ENCODE data around the gene HSPB7. TPM values are rescaled to one million over a fixed set of nuclear protein-coding genes. Genes with fewer than 3 reads are reported as not detected.
"Not testable (repeated sequence)": the region's sequence is repeated elsewhere in the genome, so short reads cannot be mapped to it uniquely, and the experiment has no call there.

HSPB7 gene
- total RNA-seq, 1 experiment from 2014 or later: 0.11 TPM

DNA sequence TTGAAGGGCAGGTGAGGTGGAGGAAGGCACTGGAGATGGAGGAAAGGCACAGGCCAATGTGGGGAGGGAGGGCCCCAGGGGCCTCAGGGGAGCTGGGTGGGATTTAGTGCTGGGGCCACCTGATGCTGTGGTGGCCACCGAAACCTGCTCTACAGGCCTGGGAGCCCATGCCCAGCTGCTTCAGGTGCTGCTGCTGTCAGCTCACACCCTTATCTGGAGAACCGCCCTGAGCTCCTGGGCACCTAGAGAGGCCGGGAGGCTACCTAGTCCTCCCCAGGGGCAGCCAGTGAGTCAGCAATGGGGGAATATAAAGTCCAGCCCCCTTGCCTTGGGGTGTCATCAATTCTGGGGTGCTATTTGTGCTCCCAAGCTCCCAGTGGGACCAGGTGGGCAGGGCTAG, 43.4 kb upstream of the HSPB7 start (continued):
- TF ChIP-seq, protein P1, sequence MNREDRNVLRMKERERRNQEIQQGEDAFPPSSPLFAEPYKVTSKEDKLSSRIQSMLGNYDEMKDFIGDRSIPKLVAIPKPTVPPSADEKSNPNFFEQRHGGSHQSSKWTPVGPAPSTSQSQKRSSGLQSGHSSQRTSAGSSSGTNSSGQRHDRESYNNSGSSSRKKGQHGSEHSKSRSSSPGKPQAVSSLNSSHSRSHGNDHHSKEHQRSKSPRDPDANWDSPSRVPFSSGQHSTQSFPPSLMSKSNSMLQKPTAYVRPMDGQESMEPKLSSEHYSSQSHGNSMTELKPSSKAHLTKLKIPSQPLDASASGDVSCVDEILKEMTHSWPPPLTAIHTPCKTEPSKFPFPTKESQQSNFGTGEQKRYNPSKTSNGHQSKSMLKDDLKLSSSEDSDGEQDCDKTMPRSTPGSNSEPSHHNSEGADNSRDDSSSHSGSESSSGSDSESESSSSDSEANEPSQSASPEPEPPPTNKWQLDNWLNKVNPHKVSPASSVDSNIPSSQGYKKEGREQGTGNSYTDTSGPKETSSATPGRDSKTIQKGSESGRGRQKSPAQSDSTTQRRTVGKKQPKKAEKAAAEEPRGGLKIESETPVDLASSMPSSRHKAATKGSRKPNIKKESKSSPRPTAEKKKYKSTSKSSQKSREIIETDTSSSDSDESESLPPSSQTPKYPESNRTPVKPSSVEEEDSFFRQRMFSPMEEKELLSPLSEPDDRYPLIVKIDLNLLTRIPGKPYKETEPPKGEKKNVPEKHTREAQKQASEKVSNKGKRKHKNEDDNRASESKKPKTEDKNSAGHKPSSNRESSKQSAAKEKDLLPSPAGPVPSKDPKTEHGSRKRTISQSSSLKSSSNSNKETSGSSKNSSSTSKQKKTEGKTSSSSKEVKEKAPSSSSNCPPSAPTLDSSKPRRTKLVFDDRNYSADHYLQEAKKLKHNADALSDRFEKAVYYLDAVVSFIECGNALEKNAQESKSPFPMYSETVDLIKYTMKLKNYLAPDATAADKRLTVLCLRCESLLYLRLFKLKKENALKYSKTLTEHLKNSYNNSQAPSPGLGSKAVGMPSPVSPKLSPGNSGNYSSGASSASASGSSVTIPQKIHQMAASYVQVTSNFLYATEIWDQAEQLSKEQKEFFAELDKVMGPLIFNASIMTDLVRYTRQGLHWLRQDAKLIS (CRISPR knock-in tag; IDR thresholded peaks at IDR 0.05; ENCODE audit: borderline replicate concordance): no peak
- TF ChIP-seq MXD4 (CRISPR knock-in tag; IDR thresholded peaks at IDR 0.05; ENCODE audit: borderline replicate concordance): no peak
- no peak for TF ChIP-seq RORB (CRISPR knock-in tag; IDR thresholded peaks at IDR 0.05)
- TF ChIP-seq, protein P2, sequence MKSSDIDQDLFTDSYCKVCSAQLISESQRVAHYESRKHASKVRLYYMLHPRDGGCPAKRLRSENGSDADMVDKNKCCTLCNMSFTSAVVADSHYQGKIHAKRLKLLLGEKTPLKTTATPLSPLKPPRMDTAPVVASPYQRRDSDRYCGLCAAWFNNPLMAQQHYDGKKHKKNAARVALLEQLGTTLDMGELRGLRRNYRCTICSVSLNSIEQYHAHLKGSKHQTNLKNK (CRISPR knock-in tag; IDR thresholded peaks at IDR 0.05): no peak

DNA sequence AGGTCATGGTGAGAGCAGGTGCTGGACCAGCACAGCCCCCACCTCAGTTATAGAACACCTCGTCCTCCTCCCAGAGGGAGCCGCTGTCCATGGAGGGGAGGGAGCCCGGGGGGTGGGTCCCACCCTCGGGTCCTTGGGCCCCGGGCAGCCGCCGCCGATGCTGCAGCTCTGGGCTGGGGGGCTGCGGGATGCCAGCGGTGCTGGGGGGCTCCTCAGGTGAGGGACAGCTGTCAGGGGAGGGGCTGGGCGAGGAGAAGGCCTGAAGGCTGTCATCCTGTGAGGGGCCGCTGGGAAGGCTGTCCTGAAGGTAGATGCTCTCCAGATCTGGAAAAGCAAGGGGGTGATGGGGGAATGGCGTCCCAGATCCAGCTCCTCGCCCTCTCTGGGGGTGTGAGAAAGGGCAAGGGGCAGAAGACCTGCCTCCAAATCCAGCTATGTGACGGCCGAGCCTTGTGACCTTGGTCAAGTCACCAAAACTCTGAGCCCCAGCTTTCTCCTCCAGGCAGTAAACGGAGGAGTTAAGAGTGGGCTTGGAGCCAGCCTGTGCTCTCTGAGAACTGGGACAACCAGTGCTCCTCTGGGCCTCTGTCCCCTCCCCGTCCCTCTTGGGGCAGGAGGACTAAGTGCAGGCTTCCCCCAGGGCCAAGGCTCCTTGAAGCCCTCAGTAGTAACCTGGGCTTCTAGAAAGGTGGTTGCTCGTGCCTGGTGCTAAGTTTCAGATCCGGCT, 40.7 kb upstream of the HSPB7 start:
- ATAC-seq; H3K4me3 Mint-ChIP-seq; H3K36me3 Mint-ChIP-seq; H3K9me3 Mint-ChIP-seq; DNase-seq (ENCODE audit: low spot score); POLR2A ChIA-PET; H3K27me3 Mint-ChIP-seq (ENCODE audit: low read depth); H3K27ac Mint-ChIP-seq: not testable (repeated sequence)
- peaks cover 11% of the 10 kb centered on the region for H3K4me1 Mint-ChIP-seq
- CTCF ChIA-PET: interaction anchor here (0.6 to 1.4 kb wide), 2 partner anchors 9 to 26 kb away, joined by 4 to 6 read pairs; no protein-coding TSS in a partner anchor

DNA sequence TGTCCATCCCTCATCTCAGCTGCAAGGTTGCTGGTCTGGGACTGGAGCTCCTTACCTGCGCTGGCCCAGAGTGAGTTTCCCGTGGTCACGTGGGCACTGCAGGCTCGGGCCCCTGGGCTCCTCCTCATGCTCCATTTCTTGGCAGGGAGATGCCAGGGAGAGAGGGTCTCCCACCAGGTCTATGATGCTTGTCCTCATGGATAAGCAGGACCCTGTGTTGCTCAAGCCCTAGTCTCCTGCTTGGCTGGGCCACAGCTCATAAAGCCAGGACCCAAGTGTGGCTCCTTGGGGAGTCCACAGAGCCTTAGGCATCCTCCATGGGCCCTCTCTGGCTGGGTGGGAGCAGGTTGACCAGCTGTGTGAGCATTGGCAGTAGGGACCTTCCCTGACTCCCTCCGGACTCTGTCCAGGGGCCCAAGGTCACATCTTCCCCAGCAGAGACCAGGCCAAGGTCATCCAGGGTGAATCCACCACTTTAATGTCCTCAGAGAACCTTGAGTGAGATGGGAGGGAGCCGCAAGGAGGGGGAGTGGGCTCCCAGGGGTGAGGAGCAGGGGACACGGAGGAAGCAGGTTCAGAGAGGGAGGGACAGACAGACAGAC, 39.6 kb upstream of the HSPB7 start:
- POLR2A ChIA-PET; H3K4me3 Mint-ChIP-seq; DNase-seq (ENCODE audit: low spot score); H3K4me1 Mint-ChIP-seq; ATAC-seq; H3K36me3 Mint-ChIP-seq; H3K27me3 Mint-ChIP-seq (ENCODE audit: low read depth); H3K27ac Mint-ChIP-seq; H3K9me3 Mint-ChIP-seq: not testable (repeated sequence)
- CTCF ChIA-PET: interaction anchor here (0.7 to 1.0 kb wide), 3 partner anchors 13 to 45 kb away, joined by 3 to 5 read pairs (median 3); no protein-coding TSS in a partner anchor

DNA sequence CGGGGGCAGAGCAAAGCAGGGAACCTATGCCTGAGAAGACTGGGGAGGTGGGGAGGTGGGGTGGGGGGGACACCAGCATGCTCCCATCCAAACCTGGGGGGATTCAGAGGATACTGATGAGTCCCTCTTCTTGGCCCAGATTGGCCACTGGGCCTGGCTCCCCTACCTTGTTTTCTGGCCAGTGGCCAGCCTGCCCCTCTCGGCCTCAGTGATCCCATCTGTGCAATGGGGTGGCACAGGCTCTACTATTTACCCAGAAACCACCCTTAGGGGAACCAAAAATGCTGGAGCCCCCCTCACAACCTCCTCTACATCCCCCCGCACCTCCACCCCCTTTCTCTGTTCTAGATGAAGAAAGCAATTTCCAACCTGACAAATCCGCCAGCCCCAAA, 38.7 kb upstream of the HSPB7 start:
- H3K4me3 Mint-ChIP-seq; H3K27ac Mint-ChIP-seq; ATAC-seq; H3K36me3 Mint-ChIP-seq; H3K9me3 Mint-ChIP-seq; H3K27me3 Mint-ChIP-seq (ENCODE audit: low read depth); DNase-seq (ENCODE audit: low spot score); POLR2A ChIA-PET; H3K4me1 Mint-ChIP-seq: not testable (repeated sequence)
- CTCF ChIA-PET: interaction anchor here (0.6 to 2.5 kb wide), 11 partner anchors 16 to 775 kb away, joined by 3 to 16 read pairs (median 6); partner anchors contain the start of gene FAM131C

DNA sequence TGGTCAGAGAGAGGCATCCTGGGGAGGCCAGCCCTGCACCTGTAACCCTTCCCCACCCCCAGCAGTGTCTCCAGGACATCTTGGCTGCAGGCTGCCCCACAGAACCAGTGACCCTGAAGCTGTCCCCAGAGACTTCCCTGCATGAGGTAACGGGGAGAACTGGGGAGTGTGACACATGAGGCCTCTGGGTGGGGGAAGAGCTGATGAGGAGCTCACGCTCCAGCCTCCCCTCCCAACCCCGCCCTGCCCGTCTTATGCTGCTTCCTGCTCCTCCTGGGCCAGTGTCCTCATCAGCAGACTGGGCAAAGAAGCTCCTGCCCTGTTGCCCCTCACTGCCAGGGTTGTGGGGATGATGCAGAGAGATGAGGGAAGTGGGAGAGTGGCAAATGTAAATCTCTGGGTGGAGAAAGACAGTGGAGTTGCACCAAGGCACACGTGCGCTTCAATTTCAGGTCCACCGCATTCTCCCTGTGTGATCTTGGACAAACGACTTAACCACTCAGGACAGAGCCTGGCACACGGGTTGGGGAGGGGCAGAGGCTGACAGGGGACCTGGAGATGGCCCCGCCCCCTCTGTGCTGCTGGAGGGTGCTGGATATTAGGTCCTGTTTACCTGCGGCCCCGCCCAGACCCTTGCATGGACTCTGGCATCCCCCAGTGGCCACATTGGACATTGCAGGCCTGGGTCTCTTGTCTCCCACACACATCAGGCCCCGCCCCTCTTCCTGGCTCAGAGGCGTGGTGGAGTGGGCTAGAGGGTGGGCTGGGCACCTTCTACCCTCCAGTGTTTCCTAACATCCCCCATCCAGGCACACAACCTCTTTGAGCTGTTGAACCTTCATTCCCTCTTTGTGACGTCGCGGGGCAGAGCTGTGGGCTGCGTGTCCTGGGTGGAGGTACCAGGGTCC, 38.0 kb upstream of the HSPB7 start:
- Mint-ChIP-seq H3K4me1 (peaks cover 7% of the 10 kb centered on the region), H3K4me3 (peak overlapping the region; percentile 24; the same call in 1 of the 2 replicates), H3K9me3 (no peaks in the 10 kb centered on the region), H3K36me3 (no peaks in the 10 kb centered on the region), H3K27me3 (ENCODE audit: low read depth) (no peaks in the 10 kb centered on the region; the same call in 1 of the 2 replicates), H3K27ac (no peak overlapping the region)
- CTCF ChIA-PET: interaction anchor here (0.5 to 2.5 kb wide), 26 partner anchors 8 to 774 kb away, joined by 3 to 16 read pairs (median 4); partner anchors contain the start of genes FAM131C, HSPB7 and SRARP
- POLR2A ChIA-PET: no interaction called here
- peak; percentile 97 for ATAC-seq
- DNase-seq (ENCODE audit: low spot score): peak; percentile 99
- TF ChIP-seq JUN (CRISPR knock-in tag; IDR thresholded peaks at IDR 0.05) (no peak), KAT7 (CRISPR knock-in tag; IDR thresholded peaks at IDR 0.05; ENCODE audit: borderline replicate concordance) (no peak), ZNF138 (CRISPR knock-in tag; conservative IDR thresholded peaks at IDR 0.05) (no peak), ZNF317 (CRISPR knock-in tag; IDR thresholded peaks at IDR 0.05; ENCODE audit: borderline replicate concordance, low read depth) (no peak), SP1 (CRISPR knock-in tag; conservative IDR thresholded peaks at IDR 0.05) (peak; percentile 54; the same call in 1 of the 2 replicates)
- TF ChIP-seq, protein P3, sequence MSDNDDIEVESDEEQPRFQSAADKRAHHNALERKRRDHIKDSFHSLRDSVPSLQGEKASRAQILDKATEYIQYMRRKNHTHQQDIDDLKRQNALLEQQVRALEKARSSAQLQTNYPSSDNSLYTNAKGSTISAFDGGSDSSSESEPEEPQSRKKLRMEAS (CRISPR knock-in tag; IDR thresholded peaks at IDR 0.05): no peak
- TF ChIP-seq, protein P4, sequence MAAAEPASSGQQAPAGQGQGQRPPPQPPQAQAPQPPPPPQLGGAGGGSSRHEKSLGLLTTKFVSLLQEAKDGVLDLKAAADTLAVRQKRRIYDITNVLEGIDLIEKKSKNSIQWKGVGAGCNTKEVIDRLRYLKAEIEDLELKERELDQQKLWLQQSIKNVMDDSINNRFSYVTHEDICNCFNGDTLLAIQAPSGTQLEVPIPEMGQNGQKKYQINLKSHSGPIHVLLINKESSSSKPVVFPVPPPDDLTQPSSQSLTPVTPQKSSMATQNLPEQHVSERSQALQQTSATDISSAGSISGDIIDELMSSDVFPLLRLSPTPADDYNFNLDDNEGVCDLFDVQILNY (CRISPR knock-in tag; IDR thresholded peaks at IDR 0.05): 0 out of 2 replicates have a peak, but pooled peaks have one; percentile 26
- TF ChIP-seq, protein P5, sequence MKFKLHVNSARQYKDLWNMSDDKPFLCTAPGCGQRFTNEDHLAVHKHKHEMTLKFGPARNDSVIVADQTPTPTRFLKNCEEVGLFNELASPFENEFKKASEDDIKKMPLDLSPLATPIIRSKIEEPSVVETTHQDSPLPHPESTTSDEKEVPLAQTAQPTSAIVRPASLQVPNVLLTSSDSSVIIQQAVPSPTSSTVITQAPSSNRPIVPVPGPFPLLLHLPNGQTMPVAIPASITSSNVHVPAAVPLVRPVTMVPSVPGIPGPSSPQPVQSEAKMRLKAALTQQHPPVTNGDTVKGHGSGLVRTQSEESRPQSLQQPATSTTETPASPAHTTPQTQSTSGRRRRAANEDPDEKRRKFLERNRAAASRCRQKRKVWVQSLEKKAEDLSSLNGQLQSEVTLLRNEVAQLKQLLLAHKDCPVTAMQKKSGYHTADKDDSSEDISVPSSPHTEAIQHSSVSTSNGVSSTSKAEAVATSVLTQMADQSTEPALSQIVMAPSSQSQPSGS (CRISPR knock-in tag; IDR thresholded peaks at IDR 0.05; ENCODE audit: borderline replicate concordance, low read depth): no peak
- TF ChIP-seq, protein P6, sequence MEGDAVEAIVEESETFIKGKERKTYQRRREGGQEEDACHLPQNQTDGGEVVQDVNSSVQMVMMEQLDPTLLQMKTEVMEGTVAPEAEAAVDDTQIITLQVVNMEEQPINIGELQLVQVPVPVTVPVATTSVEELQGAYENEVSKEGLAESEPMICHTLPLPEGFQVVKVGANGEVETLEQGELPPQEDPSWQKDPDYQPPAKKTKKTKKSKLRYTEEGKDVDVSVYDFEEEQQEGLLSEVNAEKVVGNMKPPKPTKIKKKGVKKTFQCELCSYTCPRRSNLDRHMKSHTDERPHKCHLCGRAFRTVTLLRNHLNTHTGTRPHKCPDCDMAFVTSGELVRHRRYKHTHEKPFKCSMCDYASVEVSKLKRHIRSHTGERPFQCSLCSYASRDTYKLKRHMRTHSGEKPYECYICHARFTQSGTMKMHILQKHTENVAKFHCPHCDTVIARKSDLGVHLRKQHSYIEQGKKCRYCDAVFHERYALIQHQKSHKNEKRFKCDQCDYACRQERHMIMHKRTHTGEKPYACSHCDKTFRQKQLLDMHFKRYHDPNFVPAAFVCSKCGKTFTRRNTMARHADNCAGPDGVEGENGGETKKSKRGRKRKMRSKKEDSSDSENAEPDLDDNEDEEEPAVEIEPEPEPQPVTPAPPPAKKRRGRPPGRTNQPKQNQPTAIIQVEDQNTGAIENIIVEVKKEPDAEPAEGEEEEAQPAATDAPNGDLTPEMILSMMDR (IDR thresholded peaks at IDR 0.05): peak; percentile 96

Data from WTC11 (cell line).